GM10266 (cell line): ENCODE results near the gene TBC1D14.
A peak's percentile ranks its signal among the peaks of the same experiment; 100 is the strongest.
"Not testable (repeated sequence)": the region's sequence is repeated elsewhere in the genome, so short reads cannot be mapped to it uniquely, and the experiment has no call there.

Experiments used
- DNase-seq: peaks from one replicate; pipeline ENCODE4 v3.0.0; 2012; ENCODE audit errors: extremely low spot score
- CTCF ChIP-seq: IDR thresholded peaks from 2 replicates; pipeline ENCODE4 v1.5.1; 2012; ENCODE audit warnings: mild to moderate bottlenecking, low read depth; ENCODE audit not compliant: control insufficient read depth, insufficient read depth; ENCODE audit errors: missing control alignments

TBC1D14 gene

DNA sequence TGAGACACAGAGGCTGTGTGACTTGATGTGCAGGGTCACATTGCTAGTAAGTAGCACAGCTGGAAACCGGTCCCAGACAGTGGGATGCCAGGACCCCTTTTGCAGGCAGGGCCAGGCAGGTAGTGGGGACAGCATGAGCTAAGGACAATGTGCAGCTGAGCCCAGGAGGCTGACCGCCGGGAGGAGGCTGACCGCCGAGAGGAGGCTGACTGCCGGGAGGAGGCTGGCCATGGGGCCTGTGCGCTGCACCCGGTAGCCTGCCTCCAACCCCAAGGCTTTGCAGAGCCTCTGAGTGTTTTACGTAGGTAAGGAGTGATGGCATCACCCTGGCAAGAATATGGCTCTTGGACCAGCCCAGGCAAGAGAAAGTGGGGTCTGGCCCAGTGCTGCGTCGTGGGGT is 58.9 kb downstream of the TBC1D14 start:
- DNase-seq: no peak
- TF ChIP-seq CTCF: no peak

- peak; percentile 58 for DNase-seq
- no peak for TF ChIP-seq CTCF
Measured at GRCh38 chr4:6969826-6970800, 60.5 kb downstream of the TBC1D14 start.

GRCh38 chr4:6971536-6972374 is 62.1 kb downstream of the TBC1D14 start:
- TF ChIP-seq CTCF: no peak
- DNase-seq: no peak

DNA sequence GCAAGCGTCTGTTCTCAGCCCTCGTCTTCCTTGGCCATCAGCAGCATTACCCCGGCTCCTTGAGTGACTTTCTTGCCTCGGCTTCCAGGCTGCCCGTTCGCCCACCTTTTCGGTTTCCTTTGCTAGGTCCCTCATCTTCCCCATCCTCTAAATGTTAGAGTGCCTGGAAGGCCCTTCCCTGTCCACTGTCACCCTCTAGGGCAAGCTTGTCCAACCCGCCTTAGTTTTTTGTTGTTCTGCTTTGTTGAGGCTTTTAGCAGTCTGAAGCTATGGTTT is 62.7 kb downstream of the TBC1D14 start:
- no peak for DNase-seq

GRCh38 chr4:6972911-6973310 is 63.3 kb downstream of the TBC1D14 start:
- DNase-seq: no peak
- no peak for TF ChIP-seq CTCF

More for the DNA sequence above, 62.7 kb downstream of the TBC1D14 start:
- no peak for TF ChIP-seq CTCF

- DNase-seq: peak; percentile 84
- peak; percentile 74 for TF ChIP-seq CTCF
Measured at GRCh38 chr4:6974138-6974848, 64.7 kb downstream of the TBC1D14 start.

DNA sequence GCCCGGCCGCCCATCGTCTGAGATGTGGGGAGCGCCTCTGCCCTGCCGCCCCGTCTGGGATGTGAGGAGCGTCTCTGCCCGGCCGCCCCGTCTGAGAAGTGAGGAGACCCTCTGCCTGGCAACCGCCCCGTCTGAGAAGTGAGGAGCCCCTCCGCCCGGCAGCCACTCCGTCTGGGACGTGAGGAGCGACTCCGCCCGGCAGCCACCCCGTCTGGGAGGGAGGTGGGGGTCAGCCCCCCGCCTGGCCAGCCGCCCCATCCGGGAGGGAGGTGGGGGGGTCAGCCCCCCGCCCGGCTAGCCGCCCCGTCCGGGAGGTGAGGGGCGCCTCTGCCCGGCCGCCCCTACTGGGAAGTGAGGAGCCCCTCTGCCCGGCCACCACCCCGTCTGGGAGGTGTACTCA is 68.2 kb downstream of the TBC1D14 start:
- not testable (repeated sequence) for DNase-seq
